ENCODE measurements around the gene ZNF750. TPM values are rescaled to one million over a fixed set of nuclear protein-coding genes. Genes with fewer than 3 reads are reported as not detected.

The ZNF750 gene
- total and polyA plus RNA-seq, 2 of the 13 experiments (the other 11 are each of a cell fraction or from before 2014, with no cell fraction given), result not detected

GRCh38 chr17:82888583-82889495, 49.0 kb upstream of the ZNF750 start (continued):
- TF ChIP-seq NFAT5 (CRISPR knock-in tag; IDR thresholded peaks at IDR 0.05), result no peak
- TF ChIP-seq ZNF564 (CRISPR knock-in tag; IDR thresholded peaks at IDR 0.05), result peak; percentile 62; the same call in 1 of the 2 replicates
- peak; percentile 68 for TF ChIP-seq ZFX (CRISPR knock-in tag; IDR thresholded peaks at IDR 0.05; ENCODE audit: low read depth)
- TF ChIP-seq POLR2AphosphoS2 (IDR thresholded peaks at IDR 0.05; ENCODE audit: low read depth, low read length), result no peak
- no peak for TF ChIP-seq ZNF44 (CRISPR knock-in tag; IDR thresholded peaks at IDR 0.05)
- peak; percentile 32; the same call in 1 of the 2 replicates for TF ChIP-seq ZNF225 (CRISPR knock-in tag; IDR thresholded peaks at IDR 0.05)
- TF ChIP-seq NPAS2 (CRISPR knock-in tag; IDR thresholded peaks at IDR 0.05; ENCODE audit: borderline replicate concordance), result no peak
- TF ChIP-seq MLXIP (CRISPR knock-in tag; IDR thresholded peaks at IDR 0.05; ENCODE audit: borderline replicate concordance), result no peak
- TF ChIP-seq RARA (CRISPR knock-in tag; IDR thresholded peaks at IDR 0.05), result no peak
- TF ChIP-seq ZNF703 (CRISPR knock-in tag; IDR thresholded peaks at IDR 0.05; ENCODE audit: borderline replicate concordance), result no peak
- no peak for TF ChIP-seq TFE3 (CRISPR knock-in tag; IDR thresholded peaks at IDR 0.05)
- TF ChIP-seq, protein P1, sequence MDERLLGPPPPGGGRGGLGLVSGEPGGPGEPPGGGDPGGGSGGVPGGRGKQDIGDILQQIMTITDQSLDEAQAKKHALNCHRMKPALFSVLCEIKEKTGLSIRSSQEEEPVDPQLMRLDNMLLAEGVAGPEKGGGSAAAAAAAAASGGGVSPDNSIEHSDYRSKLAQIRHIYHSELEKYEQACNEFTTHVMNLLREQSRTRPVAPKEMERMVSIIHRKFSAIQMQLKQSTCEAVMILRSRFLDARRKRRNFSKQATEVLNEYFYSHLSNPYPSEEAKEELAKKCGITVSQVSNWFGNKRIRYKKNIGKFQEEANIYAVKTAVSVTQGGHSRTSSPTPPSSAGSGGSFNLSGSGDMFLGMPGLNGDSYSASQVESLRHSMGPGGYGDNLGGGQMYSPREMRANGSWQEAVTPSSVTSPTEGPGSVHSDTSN (CRISPR knock-in tag; IDR thresholded peaks at IDR 0.05), result no peak; the same call in 1 of the 2 replicates
- no peak for TF ChIP-seq ZNF652 (CRISPR knock-in tag; IDR thresholded peaks at IDR 0.05; ENCODE audit: borderline replicate concordance, low read depth)
- 0 out of 2 replicates have a peak, but pooled peaks have one; percentile 28 for TF ChIP-seq ZBTB7A (CRISPR knock-in tag; IDR thresholded peaks at IDR 0.05)
- TF ChIP-seq RNF219 (CRISPR knock-in tag; IDR thresholded peaks at IDR 0.05), result no peak
